ENCODE measurements around the gene TP53INP2.

GRCh38 chr20:34706912-34707784 lies 3.0 kb downstream of the TP53INP2 start:
- TF ChIP-seq CTCF (IDR thresholded peaks at IDR 0.05; ENCODE audit: low read depth, low read length, poor library complexity, severe bottlenecking) (no peak), EZH2phosphoT487 (IDR thresholded peaks at IDR 0.05; ENCODE audit: borderline replicate concordance, low read length) (no peak)
